ENCODE data around the gene RGS6.

DNA sequence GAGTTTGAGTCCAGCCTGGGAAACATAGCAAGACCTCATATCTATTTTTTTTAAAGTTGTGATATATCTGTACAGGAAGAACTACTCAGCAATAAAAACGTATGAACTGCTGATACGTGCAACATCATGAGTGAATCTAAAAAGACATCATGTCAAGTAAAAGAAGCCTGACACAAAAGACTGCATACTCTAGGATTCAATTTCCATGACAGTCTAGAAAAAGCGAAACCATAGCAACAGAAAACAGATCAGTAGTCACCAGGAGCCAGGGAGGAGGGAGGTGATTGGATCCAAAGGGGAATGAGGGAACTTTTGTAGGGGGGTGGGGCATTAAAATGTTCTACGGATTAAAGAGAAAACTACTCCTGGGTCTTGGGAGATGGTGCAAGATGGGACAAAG lies 8.7 kb upstream of the RGS6 start:
- TF ChIP-seq POLR2A (IDR thresholded peaks at IDR 0.05) = no peak
- TF ChIP-seq, protein P1, sequence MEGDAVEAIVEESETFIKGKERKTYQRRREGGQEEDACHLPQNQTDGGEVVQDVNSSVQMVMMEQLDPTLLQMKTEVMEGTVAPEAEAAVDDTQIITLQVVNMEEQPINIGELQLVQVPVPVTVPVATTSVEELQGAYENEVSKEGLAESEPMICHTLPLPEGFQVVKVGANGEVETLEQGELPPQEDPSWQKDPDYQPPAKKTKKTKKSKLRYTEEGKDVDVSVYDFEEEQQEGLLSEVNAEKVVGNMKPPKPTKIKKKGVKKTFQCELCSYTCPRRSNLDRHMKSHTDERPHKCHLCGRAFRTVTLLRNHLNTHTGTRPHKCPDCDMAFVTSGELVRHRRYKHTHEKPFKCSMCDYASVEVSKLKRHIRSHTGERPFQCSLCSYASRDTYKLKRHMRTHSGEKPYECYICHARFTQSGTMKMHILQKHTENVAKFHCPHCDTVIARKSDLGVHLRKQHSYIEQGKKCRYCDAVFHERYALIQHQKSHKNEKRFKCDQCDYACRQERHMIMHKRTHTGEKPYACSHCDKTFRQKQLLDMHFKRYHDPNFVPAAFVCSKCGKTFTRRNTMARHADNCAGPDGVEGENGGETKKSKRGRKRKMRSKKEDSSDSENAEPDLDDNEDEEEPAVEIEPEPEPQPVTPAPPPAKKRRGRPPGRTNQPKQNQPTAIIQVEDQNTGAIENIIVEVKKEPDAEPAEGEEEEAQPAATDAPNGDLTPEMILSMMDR (IDR thresholded peaks at IDR 0.05) = no peak
- TF ChIP-seq POLR2AphosphoS5 (IDR thresholded peaks at IDR 0.05) = no peak
- TF ChIP-seq EP300 (IDR thresholded peaks at IDR 0.05) = no peak
